Naive thymus-derived CD4-positive, alpha-beta T cell (primary cell): ENCODE results near the gene RXRB. TPM values are rescaled to one million over a fixed set of nuclear protein-coding genes. Genes with fewer than 3 reads are reported as not detected.

ENCODE experiments used
- ATAC-seq: fragments of 150-1000 bp; cut with Tn5 transposase; 2 replicates; pipeline ENCODE4 v1.10.0; 2021; ENCODE audit warnings: mild to moderate bottlenecking, moderate library complexity
- CTCF ChIA-PET: fragments of 350-600 bp; sonication (Branson Sonifier 250); formaldehyde crosslinking; loops from one replicate; lab custom pipeline; 2021; ENCODE audit warnings: antibody characterized with exemption; lab: Charles Lee
- POLR2A ChIA-PET: fragments of 350-600 bp; sonication (Branson Sonifier 250); formaldehyde crosslinking; loops from one replicate; lab custom pipeline; 2021; ENCODE audit warnings: antibody characterized with exemption, inconsistent platforms; lab: Charles Lee
- DNase-seq, 9 donors: peaks; one replicate each; pipeline versions ENCODE4 v3.0.0 to v3.0.0-alpha.2; 2020 to 2022; ENCODE audit warnings: mixed read lengths in 1 of 9
- H3K27ac ChIP-seq: one replicate; pipeline ENCODE4 v1.7.0; 2013; ENCODE audit warnings: mild to moderate bottlenecking, low read depth, low read length, moderate library complexity
- H3K27me3 ChIP-seq, 2 donors: one replicate each; pipeline ENCODE4 v1.7.0; 2013; ENCODE audit warnings: low read length in 2 of 2, mild to moderate bottlenecking in 2 of 2, moderate library complexity in 2 of 2; ENCODE audit not compliant: control insufficient read depth in 2 of 2, insufficient read depth in 2 of 2
- H3K36me3 ChIP-seq, 3 experiments: 1 replicate in 2 of 3; 2 replicates in 1 of 3; pipeline ENCODE4 v1.7.0; 2013; ENCODE audit warnings: low read length in 3 of 3, mild to moderate bottlenecking in 3 of 3, moderate library complexity in 1 of 3; ENCODE audit not compliant: insufficient read depth in 3 of 3, control insufficient read depth in 2 of 3
- H3K4me1 ChIP-seq, 2 donors: one replicate each; pipeline ENCODE4 v1.7.0; 2013; ENCODE audit warnings: low read length in 2 of 2, mild to moderate bottlenecking in 2 of 2, moderate library complexity in 1 of 2; ENCODE audit not compliant: control insufficient read depth in 2 of 2, insufficient read depth in 2 of 2
- H3K4me3 ChIP-seq: 2 replicates; pipeline ENCODE4 v1.7.0; 2013; ENCODE audit warnings: mild to moderate bottlenecking, low read length
- H3K9me3 ChIP-seq, 3 experiments: 1 replicate in 2 of 3; 2 replicates in 1 of 3; pipeline ENCODE4 v1.7.0; 2013; ENCODE audit warnings: low read length in 3 of 3; ENCODE audit not compliant: control insufficient read depth in 2 of 3
- H3K27ac Mint-ChIP-seq, 9 donors: one replicate each; pipeline ENCODE4 v1.8.0; 2020 to 2022; ENCODE audit warnings: mixed read lengths in 9 of 9, mild to moderate bottlenecking in 8 of 9, moderate library complexity in 5 of 9, inconsistent platforms in 2 of 9
- H3K27me3 Mint-ChIP-seq, 5 donors: one replicate each; pipeline ENCODE4 v1.8.0; 2021 to 2022; ENCODE audit warnings: mixed read lengths in 5 of 5, mild to moderate bottlenecking in 1 of 5
- H3K36me3 Mint-ChIP-seq, 5 donors: one replicate each; pipeline ENCODE4 v1.8.0; 2020 to 2022; ENCODE audit warnings: mixed read lengths in 5 of 5, mild to moderate bottlenecking in 3 of 5, inconsistent platforms in 1 of 5
- H3K4me1 Mint-ChIP-seq, 7 donors: one replicate each; pipeline ENCODE4 v1.8.0; 2020 to 2022; ENCODE audit warnings: mixed read lengths in 7 of 7, mild to moderate bottlenecking in 3 of 7, inconsistent platforms in 1 of 7
- H3K4me3 Mint-ChIP-seq, 10 donors: one replicate each; pipeline ENCODE4 v1.8.0; 2020 to 2022; ENCODE audit warnings: mild to moderate bottlenecking in 10 of 10, mixed read lengths in 10 of 10, moderate library complexity in 6 of 10, inconsistent platforms in 2 of 10
- H3K9me3 Mint-ChIP-seq, 11 donors: one replicate each; pipeline ENCODE4 v1.8.0; 2020 to 2022; ENCODE audit warnings: mixed read lengths in 11 of 11, mild to moderate bottlenecking in 4 of 11, inconsistent platforms in 1 of 11, moderate library complexity in 1 of 11
- intact Hi-C, 2 donors: fragments of 100-400 bp; cut with micrococcal nuclease; formaldehyde crosslinking; loops; one replicate each; pipeline ENCODE4 v1.15.1; 2023
- polyA plus RNA-seq, 2 donors: library from polyadenylated mRNA; unstranded; fragments of 300-500 nt; fragmentation: Illumina TruSeq; gene quantifications; one replicate each; pipeline ENCODE4 v1.2.3, GENCODE V29; 2021
- total RNA-seq, 6 experiments: library from RNA in 5 of 6; stranded (reverse) in 5 of 6; gene quantifications; 1 replicate in 5 of 6; 2 replicates in 1 of 6; pipeline ENCODE4 v1.2.3 and lab custom pipeline; 2021 to 2026

The RXRB gene
- total and polyA plus RNA-seq, 7 experiments from 2014 or later, result 7.6 to 103 (median 71.2) TPM

DNA sequence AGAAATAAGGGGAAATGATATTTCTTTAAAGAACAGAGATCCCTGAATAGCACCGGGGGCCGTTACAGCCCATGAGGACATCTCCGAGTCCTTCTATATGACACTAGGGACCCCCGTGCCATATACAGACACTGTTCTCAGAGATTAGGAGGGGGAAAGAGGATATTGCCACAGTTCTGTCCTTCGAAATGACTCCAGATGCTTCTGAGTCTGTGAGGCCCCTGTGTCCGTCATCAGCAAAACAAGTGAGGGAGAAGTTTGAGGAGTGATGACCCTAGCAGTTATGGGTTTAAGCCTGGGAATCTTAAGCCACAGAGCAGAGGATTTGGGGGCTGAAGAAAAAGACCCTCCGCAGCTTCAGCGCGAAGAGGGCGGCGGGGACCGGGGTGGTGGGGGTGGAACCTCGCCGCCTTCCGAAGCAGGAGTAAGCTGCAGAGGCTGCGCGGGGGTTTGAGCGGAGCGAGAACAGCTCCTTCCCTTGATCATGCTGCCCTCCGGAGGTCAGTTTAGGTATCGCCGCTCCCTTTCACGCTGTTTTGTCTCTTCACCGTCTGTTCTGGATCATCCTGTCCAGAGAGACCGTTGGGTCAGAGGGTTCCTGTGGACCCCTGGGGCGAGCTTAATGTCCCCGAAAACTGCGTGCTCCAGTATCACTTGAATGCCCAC is 47.6 kb upstream of the RXRB start:
- DNase-seq (peak; percentile 79 to 92 (median 88)), ATAC-seq (peak; percentile 60)
- H3K9me3 Mint-ChIP-seq, result no peaks in the 10 kb centered on the region
- H3K4me1 Mint-ChIP-seq, result peaks cover 26 to 43% (median 35%) of the 10 kb centered on the region in 7 donors
- peaks cover 0 to 9% (median 0%) of the 10 kb centered on the region in 5 donors for H3K27me3 Mint-ChIP-seq
- H3K4me3 Mint-ChIP-seq, result peak overlapping the region; percentile 81 to 94 (median 90)
- Histone ChIP-seq H3K4me3 (peak overlapping the region; percentile 81), H3K27ac (peak overlapping the region; percentile 96), H3K4me1 (peaks cover 11 to 15% of the 10 kb centered on the region in 2 donors), H3K36me3 (peaks cover 0 to 5% (median 0%) of the 10 kb centered on the region in 3 experiments), H3K9me3 (no peaks in the 10 kb centered on the region), H3K27me3 (no peaks in the 10 kb centered on the region)
- H3K36me3 Mint-ChIP-seq, result peaks cover 4 to 16% (median 10%) of the 10 kb centered on the region in 5 donors
- H3K27ac Mint-ChIP-seq, result peak overlapping the region; percentile 82 to 98 (median 94)
- CTCF ChIA-PET, result interaction anchor here (0.6 to 5.3 kb wide), 22 partner anchors 13 to 1445 kb away, joined by 3 to 73 read pairs (median 6); partner anchors contain the start of genes B3GALT4, RGL2, RING1 and RPS18
- POLR2A ChIA-PET, result interaction anchor here (0.5 to 6.5 kb wide), 31 partner anchors 10 to 394 kb away, joined by 3 to 101 read pairs (median 5); partner anchors contain the start of genes B3GALT4, HSD17B8, PFDN6 and PSMB9
- intact Hi-C loops, result loop anchor here (1.0 to 5.0 kb wide), 8 partner anchors 40 to 403 kb away; partner anchors contain the start of genes PSMB8 (in 2 of the 2), HLA-DPA1 (in 1 of the 2) and RING1 (in 1 of the 2)

DNA sequence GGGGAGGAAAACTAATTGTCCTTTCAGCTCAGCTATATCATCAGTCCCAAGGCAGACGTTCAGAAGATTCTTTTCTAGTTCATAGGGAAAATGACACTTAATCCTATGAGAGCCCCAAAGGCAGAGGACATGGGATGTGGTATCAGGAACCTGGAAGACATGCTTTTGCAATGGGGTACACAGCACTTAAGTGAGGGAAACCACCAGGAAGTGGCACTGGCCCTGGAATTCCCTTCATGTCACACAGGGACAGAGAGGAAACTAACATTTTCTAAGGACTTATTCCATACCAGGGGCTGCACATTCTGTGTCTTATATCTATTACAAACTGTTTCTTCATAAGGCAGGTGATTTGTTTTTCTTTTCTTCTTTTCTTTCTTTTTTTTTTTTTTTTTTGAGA is 43.0 kb upstream of the RXRB start:
- Mint-ChIP-seq H3K27ac (peak overlapping the region in 1 of 9 donors; percentile 73), H3K9me3 (no peaks in the 10 kb centered on the region), H3K4me3 (no peak overlapping the region), H3K36me3 (no peaks in the 10 kb centered on the region), H3K4me1 (peaks cover 7 to 14% (median 11%) of the 10 kb centered on the region in 7 donors), H3K27me3 (peaks cover 0 to 29% (median 5%) of the 10 kb centered on the region in 5 donors)
- intact Hi-C loops, result no loop called here
- Histone ChIP-seq H3K27ac (no peak overlapping the region), H3K27me3 (no peaks in the 10 kb centered on the region), H3K36me3 (no peaks in the 10 kb centered on the region), H3K9me3 (no peaks in the 10 kb centered on the region), H3K4me3 (no peak overlapping the region), H3K4me1 (peaks cover 0 to 4% of the 10 kb centered on the region in 2 donors)
- ChIA-PET POLR2A (interaction anchor here (0.9 kb wide), 2 partner anchors 9 to 84 kb away, joined by 3 read pairs; no protein-coding TSS in a partner anchor), CTCF (no interaction called here)
- DNase-seq, result no peak
- ATAC-seq, result no peak

DNA sequence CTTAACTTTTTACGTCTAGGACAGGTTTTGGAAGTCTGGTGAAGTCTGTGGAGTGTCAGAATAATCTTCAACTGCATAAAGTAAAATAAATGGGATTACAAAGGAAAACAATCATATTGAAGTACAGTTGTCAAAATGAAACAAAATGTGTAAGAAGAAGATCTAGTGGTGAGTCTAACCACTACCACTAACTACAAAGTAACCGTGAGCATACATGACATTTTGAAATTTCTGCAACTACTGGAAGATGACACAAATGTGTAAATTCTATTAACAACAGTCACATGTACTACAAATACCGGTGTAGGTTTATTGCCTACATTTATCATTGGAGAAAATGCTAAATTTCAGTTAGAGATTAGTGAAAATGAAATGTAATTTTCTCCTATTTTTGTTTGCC is 41.5 kb upstream of the RXRB start:
- no peak overlapping the region for H3K4me3 ChIP-seq
- CTCF ChIA-PET, result no interaction called here
- peak overlapping the region in 4 of 9 donors; percentile 8 to 67 (median 17) for H3K27ac Mint-ChIP-seq
- peaks cover 0 to 38% (median 5%) of the 10 kb centered on the region in 5 donors for H3K27me3 Mint-ChIP-seq
- no peak overlapping the region for H3K27ac ChIP-seq
- H3K4me3 Mint-ChIP-seq, result peak overlapping the region in 6 of 10 donors; percentile 6 to 49 (median 28)
- no peaks in the 10 kb centered on the region for H3K9me3 Mint-ChIP-seq
- no peaks in the 10 kb centered on the region for H3K4me1 ChIP-seq
- no peaks in the 10 kb centered on the region for H3K36me3 ChIP-seq
- ATAC-seq (no peak), DNase-seq (peak in 2 of 9 donors; percentile 7 to 11)
- no peaks in the 10 kb centered on the region for H3K27me3 ChIP-seq
- H3K36me3 Mint-ChIP-seq, result no peaks in the 10 kb centered on the region
- no peaks in the 10 kb centered on the region for H3K9me3 ChIP-seq
- H3K4me1 Mint-ChIP-seq, result peaks cover 2 to 11% (median 7%) of the 10 kb centered on the region in 7 donors
- POLR2A ChIA-PET, result no interaction called here
- intact Hi-C loops, result no loop called here

DNA sequence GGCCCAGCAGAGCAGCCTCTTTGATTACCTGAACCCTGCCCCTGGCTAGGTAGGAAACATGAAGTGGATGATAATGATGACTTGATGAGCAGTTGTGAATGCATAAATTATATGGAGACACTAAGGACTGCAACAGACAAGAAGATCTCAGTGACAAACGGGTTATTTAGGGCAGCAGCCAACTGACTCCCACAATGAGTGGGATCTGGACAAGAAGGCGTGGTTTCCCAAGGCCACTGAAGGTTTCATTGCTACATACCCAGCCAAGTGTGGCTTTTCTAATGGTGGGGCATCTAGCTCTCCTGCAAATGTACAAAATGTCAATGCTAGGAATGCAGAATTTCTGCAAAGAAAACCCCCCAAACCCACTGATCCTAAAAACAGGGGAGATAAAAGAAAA is 37.3 kb upstream of the RXRB start:
- H3K36me3 ChIP-seq, result no peaks in the 10 kb centered on the region
- Mint-ChIP-seq H3K9me3 (no peaks in the 10 kb centered on the region), H3K4me3 (no peak overlapping the region), H3K27ac (no peak overlapping the region), H3K4me1 (peaks cover 2 to 11% (median 7%) of the 10 kb centered on the region in 7 donors), H3K27me3 (peaks cover 14 to 52% (median 22%) of the 10 kb centered on the region in 5 donors), H3K36me3 (no peaks in the 10 kb centered on the region)
- no peak for DNase-seq
- ATAC-seq, result no peak
- no peaks in the 10 kb centered on the region for H3K27me3 ChIP-seq
- ChIA-PET CTCF (no interaction called here), POLR2A (interaction anchor here (0.6 to 1.3 kb wide), 2 partner anchors 29 to 236 kb away, joined by 3 to 4 read pairs; no protein-coding TSS in a partner anchor)
- no peak overlapping the region for H3K4me3 ChIP-seq
- intact Hi-C loops, result no loop called here
- no peaks in the 10 kb centered on the region for H3K9me3 ChIP-seq
- no peak overlapping the region for H3K27ac ChIP-seq
- no peaks in the 10 kb centered on the region for H3K4me1 ChIP-seq

DNA sequence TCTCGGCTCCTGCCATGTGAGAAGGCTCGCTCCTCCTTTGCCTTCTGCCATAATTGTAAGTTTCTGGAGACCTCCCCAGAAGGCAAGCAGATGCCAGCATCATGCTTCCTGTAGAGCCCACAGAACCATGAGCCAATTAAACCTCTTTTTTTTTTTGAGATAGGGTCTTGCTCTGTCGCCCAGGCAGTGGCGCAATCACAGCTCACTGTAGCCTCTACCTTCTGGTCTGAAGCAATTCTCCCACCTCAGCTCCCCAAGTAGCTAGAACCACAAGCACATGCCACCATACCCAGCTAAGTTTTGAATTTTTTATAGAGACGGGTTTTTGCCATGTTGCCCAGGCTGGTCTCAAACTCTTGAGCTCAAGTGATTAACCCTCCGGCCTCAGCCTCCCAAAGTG is 36.4 kb upstream of the RXRB start:
- ChIA-PET CTCF (no interaction called here), POLR2A (interaction anchor here (1.4 kb wide), 1 partner anchor 12 kb away, joined by 5 read pairs; no protein-coding TSS in a partner anchor)
- H3K27ac ChIP-seq, result no peak overlapping the region
- no peaks in the 10 kb centered on the region for H3K36me3 ChIP-seq
- H3K4me1 ChIP-seq, result no peaks in the 10 kb centered on the region
- Mint-ChIP-seq H3K36me3 (no peaks in the 10 kb centered on the region), H3K9me3 (no peaks in the 10 kb centered on the region), H3K4me1 (peaks cover under 1 to 4% (median 3%) of the 10 kb centered on the region in 7 donors), H3K27ac (peak overlapping the region in 1 of 9 donors; percentile 32), H3K27me3 (peaks cover 15 to 51% (median 22%) of the 10 kb centered on the region in 5 donors), H3K4me3 (no peak overlapping the region)
- DNase-seq, result no peak
- no peak for ATAC-seq
- no peaks in the 10 kb centered on the region for H3K27me3 ChIP-seq
- no peak overlapping the region for H3K4me3 ChIP-seq
- intact Hi-C loops, result no loop called here
- H3K9me3 ChIP-seq, result no peaks in the 10 kb centered on the region

DNA sequence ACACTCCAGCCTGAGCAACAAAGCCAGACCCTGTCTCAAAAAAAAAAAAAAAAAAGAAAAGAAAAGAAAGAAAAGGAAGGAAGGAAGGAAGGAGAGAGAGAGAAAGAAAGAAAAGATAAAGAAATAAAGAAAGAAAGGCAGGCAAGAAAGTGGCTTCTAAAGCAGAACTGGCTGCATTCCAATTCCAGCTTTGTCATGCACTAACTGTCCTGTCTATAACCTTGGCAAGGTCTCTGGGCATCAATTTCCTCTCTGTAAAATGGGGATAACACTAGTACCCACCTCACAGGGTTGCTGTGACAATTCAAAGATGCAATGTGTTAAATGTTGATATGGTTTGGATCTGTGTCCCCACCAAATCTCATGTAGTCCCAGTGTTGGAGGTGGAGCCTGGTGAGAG is 35.9 kb upstream of the RXRB start:
- DNase-seq, result no peak
- H3K27ac Mint-ChIP-seq, result peak overlapping the region in 1 of 9 donors; percentile 6
- no peak overlapping the region for H3K4me3 ChIP-seq
- H3K4me1 Mint-ChIP-seq, result no peaks in the 10 kb centered on the region
- H3K36me3 ChIP-seq, result no peaks in the 10 kb centered on the region
- no peaks in the 10 kb centered on the region for H3K36me3 Mint-ChIP-seq
- ChIA-PET CTCF (interaction anchor here (1.6 kb wide), 1 partner anchor 12 kb away, joined by 5 read pairs; no protein-coding TSS in a partner anchor), POLR2A (interaction anchor here (1.4 kb wide), 2 partner anchors 13 to 28 kb away, joined by 4 to 5 read pairs; partner anchors contain the start of gene RING1)
- H3K27me3 Mint-ChIP-seq, result peaks cover 21 to 54% (median 25%) of the 10 kb centered on the region in 5 donors
- no peaks in the 10 kb centered on the region for H3K4me1 ChIP-seq
- H3K27ac ChIP-seq, result no peak overlapping the region
- ATAC-seq, result no peak
- H3K4me3 Mint-ChIP-seq, result no peak overlapping the region
- no peaks in the 10 kb centered on the region for H3K9me3 Mint-ChIP-seq
- H3K9me3 ChIP-seq, result no peaks in the 10 kb centered on the region
- intact Hi-C loops, result no loop called here
- no peaks in the 10 kb centered on the region for H3K27me3 ChIP-seq
